Measurements from ENCODE around the gene PPP1R7. TPM values are rescaled to one million over a fixed set of nuclear protein-coding genes. Genes with fewer than 3 reads are reported as not detected.

PPP1R7 gene
- total RNA-seq, 3 donors from 2014 or later, result 59.3 to 68.9 (median 61.9) TPM

DNA sequence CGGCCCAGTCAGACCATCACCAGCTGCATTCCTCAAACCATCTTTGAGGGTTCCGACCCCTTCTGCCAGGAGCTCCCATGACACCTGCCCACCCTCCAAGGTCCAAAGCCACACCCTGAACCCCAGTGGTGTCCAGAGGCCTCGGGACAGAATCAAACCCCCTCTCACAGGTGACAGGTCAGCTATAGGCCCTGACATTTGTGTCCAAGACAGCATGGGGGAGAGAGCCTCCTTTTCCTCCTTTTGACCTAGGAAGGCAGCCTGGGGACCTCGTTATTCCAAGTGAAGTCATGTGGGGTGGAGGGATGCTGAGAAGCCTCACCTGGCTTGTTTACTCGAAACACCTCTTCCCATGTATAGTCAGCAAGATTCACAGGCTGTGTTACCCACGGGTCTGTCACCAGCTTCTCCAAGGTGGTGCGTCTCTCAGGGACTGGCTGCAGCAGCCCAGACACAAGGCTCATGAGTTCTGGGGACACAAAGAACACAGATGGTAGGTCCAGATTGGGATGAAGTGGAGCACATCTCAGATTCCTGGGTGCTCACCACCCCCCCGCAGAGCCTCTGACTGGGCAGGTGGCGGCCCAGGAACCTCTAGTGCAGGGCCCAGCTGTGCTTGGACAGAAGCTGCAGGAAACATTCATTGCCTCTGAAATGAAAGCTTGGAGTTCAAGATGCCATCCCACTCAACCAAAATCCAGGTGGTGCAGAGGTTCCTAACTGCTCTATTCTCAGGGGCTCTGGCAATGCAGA is 43.1 kb upstream of the PPP1R7 start:
- no peaks in the 10 kb centered on the region for H3K9me3 ChIP-seq
- peaks cover 8% of the 10 kb centered on the region for H3K4me1 ChIP-seq (ENCODE audit: low read depth)
- ATAC-seq, result no peak
- intact Hi-C loops (cut with DNase I, micrococcal nuclease), result no loop called here
- TF ChIP-seq, protein P1, sequence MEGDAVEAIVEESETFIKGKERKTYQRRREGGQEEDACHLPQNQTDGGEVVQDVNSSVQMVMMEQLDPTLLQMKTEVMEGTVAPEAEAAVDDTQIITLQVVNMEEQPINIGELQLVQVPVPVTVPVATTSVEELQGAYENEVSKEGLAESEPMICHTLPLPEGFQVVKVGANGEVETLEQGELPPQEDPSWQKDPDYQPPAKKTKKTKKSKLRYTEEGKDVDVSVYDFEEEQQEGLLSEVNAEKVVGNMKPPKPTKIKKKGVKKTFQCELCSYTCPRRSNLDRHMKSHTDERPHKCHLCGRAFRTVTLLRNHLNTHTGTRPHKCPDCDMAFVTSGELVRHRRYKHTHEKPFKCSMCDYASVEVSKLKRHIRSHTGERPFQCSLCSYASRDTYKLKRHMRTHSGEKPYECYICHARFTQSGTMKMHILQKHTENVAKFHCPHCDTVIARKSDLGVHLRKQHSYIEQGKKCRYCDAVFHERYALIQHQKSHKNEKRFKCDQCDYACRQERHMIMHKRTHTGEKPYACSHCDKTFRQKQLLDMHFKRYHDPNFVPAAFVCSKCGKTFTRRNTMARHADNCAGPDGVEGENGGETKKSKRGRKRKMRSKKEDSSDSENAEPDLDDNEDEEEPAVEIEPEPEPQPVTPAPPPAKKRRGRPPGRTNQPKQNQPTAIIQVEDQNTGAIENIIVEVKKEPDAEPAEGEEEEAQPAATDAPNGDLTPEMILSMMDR (IDR thresholded peaks at IDR 0.05), result no peak
- no peak for DNase-seq
- H3K4me3 ChIP-seq, result no peak overlapping the region
- H3K36me3 ChIP-seq (ENCODE audit: low read depth), result no peaks in the 10 kb centered on the region

DNA sequence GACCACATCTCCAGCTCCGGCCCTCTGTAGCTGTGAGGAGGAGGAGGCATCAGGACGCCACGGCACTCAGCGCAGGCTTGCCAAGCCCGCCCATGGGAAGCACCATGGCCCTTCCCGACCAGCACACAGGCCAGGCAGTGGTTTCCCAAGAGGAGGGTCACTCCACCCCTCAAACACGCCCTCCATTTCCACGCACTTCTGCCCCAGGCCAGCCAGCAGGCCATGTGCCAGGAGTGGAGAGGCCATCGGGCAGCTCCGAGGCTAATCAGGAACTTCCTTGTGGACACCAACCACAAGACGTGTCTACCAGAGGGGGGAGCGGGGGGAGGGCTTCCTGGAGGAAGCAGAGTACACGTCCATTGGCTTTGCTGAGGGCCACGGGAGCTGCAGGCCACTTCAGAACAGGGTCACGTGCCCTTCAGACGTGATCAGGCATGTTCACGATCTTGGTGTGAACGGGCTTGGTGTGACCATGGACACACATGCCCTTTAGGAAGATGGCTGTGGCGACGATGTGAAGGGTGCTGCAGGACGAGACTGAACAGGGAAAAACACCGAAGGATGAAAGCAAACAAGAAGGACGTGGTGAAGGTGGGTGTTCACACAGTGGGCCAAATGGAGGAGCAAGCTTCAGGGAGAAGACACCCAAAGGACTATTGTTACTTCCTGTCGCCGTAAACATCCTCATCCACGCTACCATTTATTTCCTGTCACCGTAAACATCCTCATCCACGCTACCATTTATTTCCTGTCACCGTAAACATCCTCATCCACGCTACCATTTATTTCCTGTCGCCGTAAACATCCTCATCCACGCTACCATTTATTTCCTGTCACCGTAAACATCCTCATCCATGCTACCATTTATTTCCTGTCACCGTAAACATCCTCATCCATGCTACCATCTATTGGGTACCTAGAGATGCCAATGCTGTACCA is 41.7 kb upstream of the PPP1R7 start:
- Histone ChIP-seq H3K9me3 (no peaks in the 10 kb centered on the region), H3K36me3 (ENCODE audit: low read depth) (no peaks in the 10 kb centered on the region), H3K4me1 (ENCODE audit: low read depth) (peaks cover under 1% of the 10 kb centered on the region), H3K4me3 (no peak overlapping the region)
- peak; percentile 19 for ATAC-seq
- intact Hi-C loops (cut with DNase I, micrococcal nuclease), result no loop called here
- no peak for DNase-seq
- TF ChIP-seq, protein P1 (IDR thresholded peaks at IDR 0.05), result no peak

DNA sequence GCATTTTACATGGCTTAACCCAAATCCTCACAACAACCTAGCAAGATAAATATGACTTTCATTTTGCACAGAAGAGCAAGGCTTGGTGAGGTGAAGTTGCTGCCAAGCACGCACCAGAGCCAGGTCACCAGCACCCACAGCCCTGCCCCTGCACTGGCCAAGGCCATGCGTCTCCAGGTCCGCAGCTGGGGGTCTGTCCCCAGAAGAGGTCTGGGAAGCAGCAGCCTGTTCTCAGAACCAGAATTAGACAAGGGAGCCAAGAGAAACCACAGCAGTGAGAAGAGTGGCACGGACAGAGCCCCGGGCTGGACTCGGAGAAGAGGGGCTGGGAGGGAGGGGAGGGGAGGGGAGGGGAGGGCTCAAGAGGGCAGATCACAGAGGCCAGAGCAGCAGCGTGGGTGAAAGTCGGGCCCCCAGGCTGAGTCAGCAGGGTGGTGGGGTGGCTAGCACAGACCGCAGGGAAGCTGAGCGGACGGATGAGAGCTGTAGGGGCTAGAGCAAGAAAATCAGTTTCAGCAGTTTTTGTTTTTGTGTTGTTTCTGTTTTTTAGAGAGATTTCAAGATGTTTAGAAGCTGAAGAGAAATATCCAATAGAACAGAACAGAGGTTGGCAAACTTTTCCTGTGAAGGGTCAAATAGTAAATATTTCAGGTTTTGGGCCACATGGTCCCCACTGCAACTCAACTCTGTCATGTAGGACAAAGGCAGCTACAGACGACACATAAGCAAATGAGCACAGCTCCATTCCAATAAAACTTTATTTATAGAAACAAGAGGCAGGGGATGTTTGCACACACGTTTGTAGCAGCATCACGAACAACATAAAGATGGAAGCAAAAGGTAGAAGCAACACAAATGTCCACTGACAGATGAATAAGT is 40.8 kb upstream of the PPP1R7 start:
- no peak overlapping the region for H3K4me3 ChIP-seq
- peak in 1 of 3 donors; percentile 70 for DNase-seq
- H3K36me3 ChIP-seq (ENCODE audit: low read depth), result no peaks in the 10 kb centered on the region
- intact Hi-C loops (cut with DNase I, micrococcal nuclease), result no loop called here
- no peaks in the 10 kb centered on the region for H3K4me1 ChIP-seq (ENCODE audit: low read depth)
- no peaks in the 10 kb centered on the region for H3K9me3 ChIP-seq
- TF ChIP-seq, protein P1 (IDR thresholded peaks at IDR 0.05), result no peak
- peak; percentile 37 for ATAC-seq

- intact Hi-C loops (cut with DNase I, micrococcal nuclease), result no loop called here
- Histone ChIP-seq H3K9me3 (no peaks in the 10 kb centered on the region), H3K36me3 (ENCODE audit: low read depth) (no peaks in the 10 kb centered on the region), H3K4me1 (ENCODE audit: low read depth) (no peaks in the 10 kb centered on the region), H3K4me3 (no peak overlapping the region)
- no peak for ATAC-seq
- no peak for DNase-seq
- TF ChIP-seq, protein P1 (IDR thresholded peaks at IDR 0.05), result no peak
These were observed 40.1 kb upstream of the PPP1R7 start for GRCh38 chr2:241110089-241110606.
